Right ventricle myocardium superior (tissue), 1 donor: ENCODE measurements around the gene GP9. TPM values are rescaled to one million over a fixed set of nuclear protein-coding genes. Genes with fewer than 3 reads are reported as not detected.
"Not testable (repeated sequence)": the region's sequence is repeated elsewhere in the genome, so short reads cannot be mapped to it uniquely, and the experiment has no call there.

Experiments
- ATAC-seq: fragments of 200-7000 bp; cut with Tn5 transposase; one replicate; pipeline ENCODE4 v1.9.1; 2020; ENCODE audit warnings: mild to moderate bottlenecking; ENCODE audit not compliant: poor library complexity
- DNase-seq: peaks from one replicate; pipeline ENCODE4 v3.0.0-alpha.2; 2020
- intact Hi-C: fragments of 100-400 bp; cut with DNase I; formaldehyde crosslinking; loops from one replicate; pipeline ENCODE4 v1.11.2; 2022
- total RNA-seq: library from RNA; stranded (reverse); fragmentation: NEBNext Ultra II Directional; extraction: Animal tissue kit (Norgen Biotek cat#: 25700); gene quantifications from one replicate; pipeline ENCODE4 v1.2.1, GENCODE V29; 2021
- donor health status: DM: no; HTN: yes; CAD: no; lungs with severe emphysema.

GP9 gene
- total RNA-seq, 1 donor from 2014 or later = not detected

DNA sequence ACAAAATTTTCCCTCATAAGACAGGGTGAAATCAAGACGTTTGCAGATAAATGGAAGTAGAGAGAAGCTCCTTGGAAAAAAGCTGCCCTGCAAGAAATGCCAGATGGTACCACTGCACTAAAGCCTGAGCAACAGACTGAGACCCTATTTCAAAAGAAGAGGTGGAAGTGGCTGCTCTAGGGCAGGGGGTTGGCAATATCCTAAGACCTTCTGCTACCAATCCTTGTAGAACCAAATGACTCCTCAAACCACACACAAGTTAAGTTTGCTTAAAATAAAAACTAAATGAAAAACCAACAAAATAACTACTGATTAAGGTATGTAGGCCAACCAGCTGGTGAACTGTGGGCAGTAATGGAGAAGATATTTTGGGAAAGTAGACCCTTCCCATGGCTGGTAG is 39.7 kb downstream of the GP9 start:
- intact Hi-C loops = no loop called here
- ATAC-seq (no peak), DNase-seq (no peak)

DNA sequence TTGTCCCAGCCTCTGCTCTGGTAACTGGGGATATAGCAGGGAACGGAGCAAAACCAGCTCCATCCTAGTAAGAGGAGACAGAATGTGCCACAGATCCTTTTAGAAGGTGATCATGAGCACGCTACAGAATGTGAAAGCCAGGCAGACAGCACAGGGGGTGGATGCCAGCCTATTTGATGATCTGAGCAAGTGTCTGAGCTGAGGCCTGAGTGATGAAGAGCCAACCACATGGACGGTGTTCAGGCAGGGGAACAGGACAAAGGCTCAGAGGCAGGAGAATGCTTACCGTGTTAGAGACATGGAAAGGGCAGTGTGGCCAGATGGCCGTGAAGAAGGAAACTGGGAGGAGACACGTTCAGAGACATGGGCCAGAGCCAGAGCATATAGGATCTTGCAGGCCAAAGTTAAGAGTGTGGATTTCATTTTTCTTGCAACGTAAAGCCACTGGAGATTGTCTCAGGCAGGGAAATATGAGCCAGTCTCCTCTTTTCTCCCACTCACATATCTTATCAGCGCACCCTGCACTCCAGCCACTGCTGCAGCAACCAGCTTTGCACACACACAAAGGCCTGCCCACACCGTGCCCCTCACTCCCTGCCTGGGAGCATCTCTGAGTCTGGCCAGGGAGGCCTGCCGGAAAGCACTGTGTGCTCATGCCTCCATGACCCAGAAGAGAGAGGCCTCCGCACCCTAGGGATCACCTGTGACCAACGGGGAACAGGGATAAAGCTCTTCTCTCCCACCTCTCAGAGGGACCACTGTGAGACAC is 41.0 kb downstream of the GP9 start:
- peak; percentile 77 for ATAC-seq
- intact Hi-C loops = no loop called here
- no peak for DNase-seq

DNA sequence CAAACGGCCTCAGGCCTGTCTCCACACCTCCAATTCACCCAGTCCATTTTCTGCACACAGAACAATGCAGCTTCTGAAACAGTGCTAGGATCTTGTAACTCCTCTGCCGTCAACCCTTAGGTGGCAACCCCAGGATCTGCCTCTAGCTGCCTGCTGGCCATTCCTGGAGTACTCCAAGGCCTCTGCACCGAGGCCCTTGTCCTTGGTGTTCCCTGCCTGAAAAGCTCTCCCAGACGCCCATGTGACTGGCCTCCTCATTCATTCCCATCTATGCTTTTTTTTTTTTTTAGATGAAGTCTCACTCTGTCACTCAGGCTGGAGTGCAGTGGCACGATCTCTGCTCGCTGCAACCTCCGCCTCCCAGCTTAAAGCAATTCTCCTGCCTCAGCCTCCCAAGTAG is 42.7 kb downstream of the GP9 start:
- no peak for ATAC-seq
- DNase-seq = no peak
- intact Hi-C loops = no loop called here

DNA sequence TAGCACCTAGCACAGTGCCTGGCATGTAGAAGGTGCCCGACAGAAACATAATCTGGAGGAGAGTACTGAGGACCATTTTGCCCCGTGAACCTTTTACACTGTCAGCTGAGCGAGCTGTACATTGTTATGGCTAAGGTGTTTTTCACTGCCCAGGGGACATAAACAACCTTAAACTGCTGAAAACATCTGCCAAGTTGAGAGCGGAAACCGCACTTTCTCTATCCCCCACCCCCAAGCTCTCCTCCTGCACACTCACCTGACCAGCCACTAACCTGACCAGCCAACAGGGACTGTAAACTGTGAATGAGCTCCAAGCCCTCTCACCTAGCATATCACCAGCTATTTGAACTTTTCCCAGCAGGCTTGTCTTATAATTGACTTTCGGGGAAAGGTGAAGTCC is 43.5 kb downstream of the GP9 start:
- ATAC-seq = no peak
- intact Hi-C loops = no loop called here
- DNase-seq = no peak

DNA sequence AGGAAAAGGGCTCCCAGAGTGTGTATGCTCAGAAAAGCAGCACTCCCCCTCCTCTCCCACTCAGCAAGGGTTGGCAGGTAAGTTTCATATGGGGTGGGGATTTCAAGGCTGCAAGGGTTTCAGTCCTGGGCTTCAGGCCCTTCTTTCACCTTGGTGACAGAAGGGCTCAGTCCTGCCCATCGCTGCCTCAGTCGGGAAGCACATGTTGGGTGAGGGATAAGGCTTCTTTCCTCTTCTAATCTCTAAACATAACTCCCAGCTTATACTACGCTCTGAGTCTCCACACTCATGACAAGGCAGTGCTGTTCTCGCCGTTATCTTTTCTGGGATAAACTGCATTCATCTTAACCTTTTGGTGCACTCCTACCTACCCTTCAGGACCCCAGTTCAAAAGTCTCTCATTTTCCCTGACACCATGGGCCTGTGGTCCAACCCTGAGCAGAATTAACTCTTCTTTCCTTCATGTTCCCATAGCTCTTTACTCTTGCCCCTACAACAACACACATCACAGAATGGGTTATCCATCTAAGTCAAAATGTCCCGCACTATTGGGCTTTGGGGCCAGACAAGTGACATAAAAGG is 44.0 kb downstream of the GP9 start:
- no peak for ATAC-seq
- intact Hi-C loops = no loop called here
- no peak for DNase-seq

DNA sequence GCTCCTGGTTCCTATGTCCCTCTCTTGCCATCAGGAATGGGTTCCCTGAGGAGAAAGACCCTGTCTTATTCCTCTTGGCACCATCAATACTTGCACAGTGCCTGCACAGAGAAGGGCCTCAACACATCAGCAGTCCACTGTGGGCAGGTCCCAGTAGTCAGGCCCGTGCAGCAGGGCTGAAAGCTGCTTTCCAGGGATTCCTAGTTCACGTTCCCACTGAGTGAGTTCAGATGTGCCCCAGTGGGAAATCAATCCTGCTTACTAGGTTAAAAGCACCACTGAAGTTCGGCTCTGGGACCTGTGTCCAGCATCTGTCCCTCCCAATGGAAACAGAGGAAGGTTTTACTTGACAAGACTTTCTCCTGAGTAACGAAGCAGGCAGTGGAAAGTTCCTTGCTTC is 45.3 kb downstream of the GP9 start:
- no peak for DNase-seq
- intact Hi-C loops = no loop called here
- ATAC-seq = no peak

DNA sequence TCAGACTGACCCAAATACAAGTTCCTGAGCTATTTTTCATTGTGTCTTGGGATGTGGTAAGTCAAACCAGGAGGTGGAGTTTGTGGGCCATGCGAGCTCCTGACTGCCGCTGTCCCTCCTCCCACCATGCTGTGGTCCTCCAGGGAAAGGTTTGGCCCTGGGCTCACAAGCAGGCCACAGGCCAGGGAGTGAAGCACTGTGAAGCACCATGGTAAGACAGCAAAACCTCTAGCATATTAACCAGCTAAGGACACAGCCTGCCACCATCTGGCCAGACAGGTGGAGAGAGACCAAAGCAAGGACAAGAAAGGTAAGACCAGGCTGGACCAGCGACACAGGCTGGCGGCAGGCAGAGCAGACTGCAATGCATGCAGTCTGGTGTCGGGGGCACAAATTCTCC is 45.7 kb downstream of the GP9 start:
- ATAC-seq (peak; percentile 60), DNase-seq (peak; percentile 70)
- intact Hi-C loops = no loop called here

DNA sequence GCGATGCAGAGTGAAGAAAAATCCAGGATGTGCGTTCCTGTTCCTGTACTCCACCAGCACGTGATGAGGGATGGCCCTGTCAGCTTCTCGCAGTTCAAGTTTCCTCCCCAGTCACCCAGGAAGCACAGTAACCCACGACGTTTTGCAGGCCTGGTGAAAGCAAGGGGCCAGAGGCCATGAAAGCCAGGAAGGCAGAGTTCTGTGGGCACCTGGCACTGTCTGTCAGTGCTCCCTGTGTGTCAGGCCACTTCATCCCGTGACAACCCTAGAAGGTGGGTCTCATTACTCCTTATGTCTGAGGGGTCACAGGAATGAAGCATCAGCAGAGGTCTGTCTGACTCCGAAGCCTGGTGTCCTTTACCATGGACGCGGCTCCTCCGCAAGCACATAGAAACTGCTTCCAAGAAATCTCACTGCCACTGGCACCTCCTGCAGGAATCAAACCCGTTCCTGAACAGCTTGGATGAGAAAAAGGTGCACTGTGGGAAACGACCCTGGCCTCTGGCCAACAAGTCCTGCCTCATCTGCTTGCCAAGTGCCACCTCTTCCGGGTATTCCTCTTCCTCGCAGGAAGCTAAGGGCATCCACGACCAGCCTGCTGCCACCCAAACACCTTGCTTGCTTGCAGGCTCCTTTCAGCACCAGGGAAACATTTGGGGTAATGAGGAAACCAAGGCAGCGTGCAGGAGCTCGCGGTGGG is 46.4 kb downstream of the GP9 start:
- DNase-seq = no peak
- intact Hi-C loops = no loop called here
- no peak for ATAC-seq

DNA sequence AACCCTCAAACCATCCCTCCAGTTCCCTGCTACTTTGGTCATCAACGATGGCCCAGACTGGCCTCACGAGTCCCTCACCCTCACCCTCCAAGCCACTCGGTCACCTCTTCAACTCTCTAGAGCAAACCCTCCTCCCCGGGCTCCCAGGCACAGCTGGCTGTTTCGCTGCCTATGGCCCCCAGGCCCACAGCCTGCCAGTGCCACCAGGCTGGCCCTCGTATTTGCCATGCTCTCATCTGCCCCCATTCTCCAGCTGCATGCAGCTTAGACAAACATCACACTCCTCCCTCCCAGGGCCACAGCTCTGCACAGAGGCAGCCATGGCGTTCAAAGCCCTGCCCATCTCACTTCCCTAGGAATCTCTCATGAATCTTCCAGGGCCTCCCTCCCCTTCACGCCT is 47.2 kb downstream of the GP9 start:
- intact Hi-C loops = no loop called here
- no peak for DNase-seq
- no peak for ATAC-seq

DNA sequence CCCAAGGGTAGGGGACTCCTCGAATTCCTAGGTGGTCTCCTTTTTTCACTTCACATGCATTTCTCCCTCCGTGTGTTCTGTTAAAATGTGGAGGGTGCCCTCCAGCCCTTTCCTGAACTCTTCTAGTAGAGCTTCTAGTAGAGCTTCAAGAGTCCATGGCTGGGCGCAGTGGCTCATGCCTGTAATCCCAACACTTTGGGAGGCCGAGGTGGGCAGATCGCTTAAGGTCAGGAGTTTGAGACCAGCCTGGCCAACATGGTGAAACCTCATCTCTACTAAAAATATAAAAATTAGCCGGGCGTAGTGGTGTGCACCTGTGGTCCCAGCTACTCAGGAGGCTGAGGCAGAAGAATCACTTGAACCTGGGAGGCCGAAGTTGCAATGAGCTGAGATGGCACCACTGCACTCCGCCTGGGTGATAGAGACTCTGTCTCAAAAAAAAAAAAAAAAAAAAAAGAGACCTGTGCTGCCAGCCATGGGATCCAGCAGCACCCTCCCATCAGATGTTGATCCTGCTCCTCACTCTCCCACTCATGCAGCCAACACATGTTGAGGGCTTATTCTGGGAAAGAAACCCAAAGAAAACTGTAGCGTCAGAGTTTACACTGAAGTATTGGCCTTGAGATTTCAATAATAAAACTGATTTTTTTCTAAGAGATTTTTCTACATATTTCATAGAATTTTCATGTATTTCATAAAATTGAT is 50.6 kb downstream of the GP9 start:
- ATAC-seq, DNase-seq, intact Hi-C loops: not testable (repeated sequence)

Other genes starting within 250 kb of the GP9 start
- gene ACAD9, start 181.2 kb upstream of the GP9 start, total RNA-seq = 46.6 TPM
- gene CFAP92, start 66.7 kb upstream of the GP9 start, total RNA-seq = not detected
- gene EFCC1, start 59.5 kb upstream of the GP9 start, total RNA-seq = 2.4 TPM
- 5.1 TPM for gene RAB43, start 61.0 kb downstream of the GP9 start, total RNA-seq
- gene ISY1, start 100.3 kb downstream of the GP9 start, total RNA-seq = 28.0 TPM
- 476 TPM for gene CNBP, start 123.1 kb downstream of the GP9 start, total RNA-seq
- 80.6 TPM for gene COPG1, start 188.8 kb downstream of the GP9 start, total RNA-seq
- gene HMCES, start 218.1 kb downstream of the GP9 start, total RNA-seq = 42.7 TPM